ENCODE measurements around the gene GAS6.

GRCh38 chr13:113770937-113771336 lies 92.9 kb downstream of the GAS6 start:
- TF ChIP-seq CTCF (IDR thresholded peaks at IDR 0.05) = no peak
- TF ChIP-seq POLR2A (IDR thresholded peaks at IDR 0.05) = no peak
